HG02840 (cell line): ENCODE data around the gene PRR23A.
"Not testable (repeated sequence)": the region's sequence is repeated elsewhere in the genome, so short reads cannot be mapped to it uniquely, and the experiment has no call there.

Source experiments
- ATAC-seq: cut with Tn5 transposase; IDR thresholded peaks from one replicate; pipeline ENCODE4 v1.9.1; 2021; ENCODE audit warnings: mild to moderate bottlenecking, moderate library complexity, moderate number of reproducible peaks; ENCODE audit not compliant: unreplicated experiment, low FRiP score

Gene PRR23A

GRCh38 chr3:139006051-139006716, at the start of gene PRR23A:
PRR23A (minus strand) TSS chr3:139006268; CDS start chr3:139006268, 0 bp downstream.
- ATAC-seq, result no peak

GRCh38 chr3:139052802-139053600, 46.9 kb upstream of the PRR23A start:
- ATAC-seq, result no peak

- ATAC-seq, result no peak
Measured at GRCh38 chr3:139044366-139045210, 38.5 kb upstream of the PRR23A start, which contains the start of gene PRR23C. PRR23C (minus strand) TSS chr3:139044892; CDS start chr3:139044620, 272 bp downstream.

GRCh38 chr3:139043554-139044365, 37.7 kb upstream of the PRR23A start:
- ATAC-seq, result no peak

GRCh38 chr3:139037478-139037877, 31.4 kb upstream of the PRR23A start:
- ATAC-seq, result no peak

GRCh38 chr3:139032326-139033002, 26.4 kb upstream of the PRR23A start:
- no peak for ATAC-seq

- ATAC-seq, result not testable (repeated sequence)
Measured at GRCh38 chr3:139030576-139030975, 24.5 kb upstream of the PRR23A start.

- no peak for ATAC-seq
Measured at GRCh38 chr3:139024968-139025367, 18.9 kb upstream of the PRR23A start.

- no peak for ATAC-seq
Measured at GRCh38 chr3:139020868-139021234, 14.8 kb upstream of the PRR23A start, which contains the start of gene PRR23B. PRR23B (minus strand) TSS chr3:139020926; CDS start chr3:139020661, 265 bp downstream.

GRCh38 chr3:139020036-139020867, 14.2 kb upstream of the PRR23A start:
- ATAC-seq, result no peak

- no peak for ATAC-seq
Measured at GRCh38 chr3:139016430-139017048, 10.5 kb upstream of the PRR23A start.

GRCh38 chr3:139005356-139005993, 593 bp downstream of the PRR23A start:
- no peak for ATAC-seq

GRCh38 chr3:138995706-138996105, 10.4 kb downstream of the PRR23A start:
- no peak for ATAC-seq

- ATAC-seq, result no peak
Measured at GRCh38 chr3:138987181-138987580, 18.9 kb downstream of the PRR23A start.

- no peak for ATAC-seq
Measured at GRCh38 chr3:138985932-138986331, 20.1 kb downstream of the PRR23A start.

GRCh38 chr3:138984816-138985215, 21.3 kb downstream of the PRR23A start:
- ATAC-seq, result no peak

- no peak for ATAC-seq
Measured at GRCh38 chr3:138976047-138976446, 30.0 kb downstream of the PRR23A start.

- ATAC-seq, result no peak
Measured at GRCh38 chr3:138975351-138975750, 30.7 kb downstream of the PRR23A start.
